ENCODE results near the gene CAGE1.
"Not testable (repeated sequence)": the region's sequence is repeated elsewhere in the genome, so short reads cannot be mapped to it uniquely, and the experiment has no call there.

The CAGE1 gene

DNA sequence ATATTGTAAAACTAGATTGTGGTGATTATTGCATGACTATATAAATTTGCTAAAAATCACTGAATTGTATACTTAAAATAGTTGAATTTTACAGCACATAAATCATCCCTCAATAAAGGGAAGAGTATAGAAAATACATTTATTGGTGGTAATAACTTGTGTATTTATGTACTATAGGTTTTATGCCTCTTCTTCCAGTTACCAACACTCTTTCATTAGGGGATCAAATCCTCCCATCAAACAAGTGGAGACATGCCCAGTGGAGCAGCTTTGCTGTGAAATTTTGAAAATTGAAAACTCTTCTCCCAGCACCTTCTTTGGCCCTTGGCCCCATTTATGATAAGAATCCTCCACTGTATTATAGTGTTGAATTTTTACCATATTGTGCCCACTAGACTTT is 66.5 kb downstream of the CAGE1 start:
- no peak overlapping the region for H3K4me3 ChIP-seq (ENCODE audit: insufficient read depth, low read depth, low read length)
- no peaks in the 10 kb centered on the region for H3K36me3 ChIP-seq (ENCODE audit: control insufficient read depth, insufficient read depth, low read length)
- no peaks in the 10 kb centered on the region for H3K27me3 ChIP-seq (ENCODE audit: control insufficient read depth, insufficient read depth, low read length, poor library complexity, severe bottlenecking)
- no peaks in the 10 kb centered on the region for H3K4me1 ChIP-seq (ENCODE audit: control insufficient read depth, insufficient read depth, low read length)
- H3K27ac ChIP-seq (ENCODE audit: insufficient read depth, low read depth, low read length, poor library complexity, severe bottlenecking): no peak overlapping the region
- H3K9me3 ChIP-seq (ENCODE audit: control insufficient read depth, low read length): no peaks in the 10 kb centered on the region

- WGBS, 2 experiments: 88 to 93% methylated on average over 6 of the region's 6 CpGs
- H3K27ac ChIP-seq (ENCODE audit: insufficient read depth, low read depth, low read length, poor library complexity, severe bottlenecking): not testable (repeated sequence)
Observed at GRCh38 chr6:7321866-7322265, 67.7 kb downstream of the CAGE1 start.

DNA sequence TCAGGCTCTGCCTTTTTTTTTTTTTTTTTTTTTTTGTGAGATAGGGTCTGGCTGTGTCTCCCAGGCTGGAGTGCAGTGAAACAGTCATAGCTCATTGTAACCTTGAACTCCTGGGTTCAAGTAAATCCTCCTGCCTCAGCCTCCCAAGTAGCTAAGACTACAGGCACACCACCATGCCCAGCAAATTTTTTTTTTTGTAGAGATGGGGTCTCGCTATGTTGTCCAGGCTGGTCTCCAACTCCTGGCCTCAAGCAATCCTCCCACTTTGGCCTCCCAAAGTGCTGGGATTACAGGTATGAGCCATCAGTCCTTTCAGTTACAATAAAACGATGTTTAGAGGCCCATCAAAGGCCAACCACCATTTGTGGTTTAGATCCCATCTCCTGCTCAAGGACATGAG is 70.1 kb downstream of the CAGE1 start:
- H3K4me3 ChIP-seq (ENCODE audit: insufficient read depth, low read depth, low read length); H3K36me3 ChIP-seq (ENCODE audit: control insufficient read depth, insufficient read depth, low read length); H3K9me3 ChIP-seq (ENCODE audit: control insufficient read depth, low read length); H3K4me1 ChIP-seq (ENCODE audit: control insufficient read depth, insufficient read depth, low read length); H3K27ac ChIP-seq (ENCODE audit: insufficient read depth, low read depth, low read length, poor library complexity, severe bottlenecking); H3K27me3 ChIP-seq (ENCODE audit: control insufficient read depth, insufficient read depth, low read length, poor library complexity, severe bottlenecking): not testable (repeated sequence)
- WGBS, 2 experiments: 92 to 93% methylated on average over 2 of the region's 2 CpGs

More at GRCh38 chr6:7321866-7322265, 67.7 kb downstream of the CAGE1 start:
- not testable (repeated sequence) for H3K9me3 ChIP-seq (ENCODE audit: control insufficient read depth, low read length); H3K4me3 ChIP-seq (ENCODE audit: insufficient read depth, low read depth, low read length); H3K4me1 ChIP-seq (ENCODE audit: control insufficient read depth, insufficient read depth, low read length); H3K36me3 ChIP-seq (ENCODE audit: control insufficient read depth, insufficient read depth, low read length); H3K27me3 ChIP-seq (ENCODE audit: control insufficient read depth, insufficient read depth, low read length, poor library complexity, severe bottlenecking)

DNA sequence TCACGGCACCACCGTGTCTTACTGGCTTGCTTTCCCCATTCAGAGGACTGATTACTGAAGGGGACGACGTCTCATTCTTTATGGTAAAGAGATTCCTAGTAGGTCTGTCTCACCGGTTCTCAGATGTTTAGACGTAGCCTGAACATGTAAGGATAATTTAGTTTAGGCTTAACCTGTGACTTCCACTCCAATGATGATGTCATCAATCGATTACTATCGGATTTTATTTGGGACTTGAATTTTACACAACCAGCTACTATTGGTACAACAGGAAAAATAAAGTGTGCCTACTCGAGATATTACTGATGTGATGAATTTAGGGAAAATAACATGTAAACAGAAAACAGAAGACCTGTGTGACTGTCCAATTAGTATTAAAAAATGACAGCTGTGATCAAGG is 72.0 kb downstream of the CAGE1 start:
- H3K27me3 ChIP-seq (ENCODE audit: control insufficient read depth, insufficient read depth, low read length, poor library complexity, severe bottlenecking): no peaks in the 10 kb centered on the region
- WGBS, 2 experiments: 95 to 96% methylated on average over 9 of the region's 9 CpGs
- H3K27ac ChIP-seq (ENCODE audit: insufficient read depth, low read depth, low read length, poor library complexity, severe bottlenecking): no peak overlapping the region
- H3K4me3 ChIP-seq (ENCODE audit: insufficient read depth, low read depth, low read length): no peak overlapping the region
- no peaks in the 10 kb centered on the region for H3K9me3 ChIP-seq (ENCODE audit: control insufficient read depth, low read length)
- no peaks in the 10 kb centered on the region for H3K36me3 ChIP-seq (ENCODE audit: control insufficient read depth, insufficient read depth, low read length)
- no peaks in the 10 kb centered on the region for H3K4me1 ChIP-seq (ENCODE audit: control insufficient read depth, insufficient read depth, low read length)

- Histone ChIP-seq H3K4me3 (ENCODE audit: insufficient read depth, low read depth, low read length) (no peak overlapping the region), H3K9me3 (ENCODE audit: control insufficient read depth, low read length) (no peaks in the 10 kb centered on the region), H3K27ac (ENCODE audit: insufficient read depth, low read depth, low read length, poor library complexity, severe bottlenecking) (no peak overlapping the region), H3K4me1 (ENCODE audit: control insufficient read depth, insufficient read depth, low read length) (no peaks in the 10 kb centered on the region), H3K36me3 (ENCODE audit: control insufficient read depth, insufficient read depth, low read length) (no peaks in the 10 kb centered on the region), H3K27me3 (ENCODE audit: control insufficient read depth, insufficient read depth, low read length, poor library complexity, severe bottlenecking) (no peaks in the 10 kb centered on the region)
- WGBS, 2 experiments: 96% methylated on average over 41 of the region's 41 CpGs
Observed at GRCh38 chr6:7316658-7317533, 72.6 kb downstream of the CAGE1 start.

GRCh38 chr6:7315948-7316365 is 73.6 kb downstream of the CAGE1 start:
- H3K36me3 ChIP-seq (ENCODE audit: control insufficient read depth, insufficient read depth, low read length): no peaks in the 10 kb centered on the region
- no peak overlapping the region for H3K27ac ChIP-seq (ENCODE audit: insufficient read depth, low read depth, low read length, poor library complexity, severe bottlenecking)
- WGBS, 2 experiments: 93 to 96% methylated on average over 6 of the region's 6 CpGs
- H3K4me1 ChIP-seq (ENCODE audit: control insufficient read depth, insufficient read depth, low read length): peaks cover 5% of the 10 kb centered on the region
- no peaks in the 10 kb centered on the region for H3K9me3 ChIP-seq (ENCODE audit: control insufficient read depth, low read length)
- no peak overlapping the region for H3K4me3 ChIP-seq (ENCODE audit: insufficient read depth, low read depth, low read length)
- no peaks in the 10 kb centered on the region for H3K27me3 ChIP-seq (ENCODE audit: control insufficient read depth, insufficient read depth, low read length, poor library complexity, severe bottlenecking)

GRCh38 chr6:7315087-7315947 is 74.2 kb downstream of the CAGE1 start:
- not testable (repeated sequence) for H3K9me3 ChIP-seq (ENCODE audit: control insufficient read depth, low read length); H3K4me1 ChIP-seq (ENCODE audit: control insufficient read depth, insufficient read depth, low read length); H3K4me3 ChIP-seq (ENCODE audit: insufficient read depth, low read depth, low read length); H3K36me3 ChIP-seq (ENCODE audit: control insufficient read depth, insufficient read depth, low read length); H3K27me3 ChIP-seq (ENCODE audit: control insufficient read depth, insufficient read depth, low read length, poor library complexity, severe bottlenecking); H3K27ac ChIP-seq (ENCODE audit: insufficient read depth, low read depth, low read length, poor library complexity, severe bottlenecking)
- WGBS, 2 experiments: 95 to 96% methylated on average over 34 of the region's 34 CpGs

- Histone ChIP-seq H3K4me3 (ENCODE audit: insufficient read depth, low read depth, low read length) (no peak overlapping the region), H3K4me1 (ENCODE audit: control insufficient read depth, insufficient read depth, low read length) (peaks cover 6% of the 10 kb centered on the region), H3K27ac (ENCODE audit: insufficient read depth, low read depth, low read length, poor library complexity, severe bottlenecking) (no peak overlapping the region), H3K36me3 (ENCODE audit: control insufficient read depth, insufficient read depth, low read length) (peaks cover 1% of the 10 kb centered on the region), H3K27me3 (ENCODE audit: control insufficient read depth, insufficient read depth, low read length, poor library complexity, severe bottlenecking) (no peaks in the 10 kb centered on the region), H3K9me3 (ENCODE audit: control insufficient read depth, low read length) (no peaks in the 10 kb centered on the region)
- 93 to 98% methylated on average over 7 of the region's 7 CpGs for WGBS, 2 experiments
Observed at GRCh38 chr6:7314414-7314813, 75.1 kb downstream of the CAGE1 start.

- H3K27me3 ChIP-seq (ENCODE audit: control insufficient read depth, insufficient read depth, low read length, poor library complexity, severe bottlenecking): no peaks in the 10 kb centered on the region
- WGBS, 2 experiments: 88 to 89% methylated on average over 15 of the region's 15 CpGs
- peaks cover 7% of the 10 kb centered on the region for H3K36me3 ChIP-seq (ENCODE audit: control insufficient read depth, insufficient read depth, low read length)
- H3K4me3 ChIP-seq (ENCODE audit: insufficient read depth, low read depth, low read length): peak overlapping the region; percentile 88
- H3K4me1 ChIP-seq (ENCODE audit: control insufficient read depth, insufficient read depth, low read length): peaks cover 6% of the 10 kb centered on the region
- H3K27ac ChIP-seq (ENCODE audit: insufficient read depth, low read depth, low read length, poor library complexity, severe bottlenecking): peak overlapping the region; percentile 74
- H3K9me3 ChIP-seq (ENCODE audit: control insufficient read depth, low read length): no peaks in the 10 kb centered on the region
Observed at GRCh38 chr6:7313505-7314165, 75.9 kb downstream of the CAGE1 start.
